ENCODE data around the gene NECAB2. TPM values are rescaled to one million over a fixed set of nuclear protein-coding genes. Genes with fewer than 3 reads are reported as not detected.

NECAB2 gene
- total and polyA plus RNA-seq, 2 of the 8 experiments (the other 6 are each of a cell fraction or from before 2014, with no cell fraction given), result 3.6 to 4.2 TPM

- TF ChIP-seq CHD7 (IDR thresholded peaks at IDR 0.05; ENCODE audit: insufficient replicate concordance, low read length) (no peak), MAX (IDR thresholded peaks at IDR 0.05) (no peak), SRF (IDR thresholded peaks at IDR 0.05; ENCODE audit: low read depth, low read length) (no peak), SP2 (IDR thresholded peaks at IDR 0.05; ENCODE audit: low read length) (no peak), SIX5 (IDR thresholded peaks at IDR 0.05; ENCODE audit: low read depth, low read length) (no peak), SUZ12 (IDR thresholded peaks at IDR 0.05; ENCODE audit: low read length) (no peak), SP1 (IDR thresholded peaks at IDR 0.05; ENCODE audit: low read depth, low read length) (no peak), YY1 (IDR thresholded peaks at IDR 0.05; ENCODE audit: low read depth, low read length) (no peak), JUND (IDR thresholded peaks at IDR 0.05; ENCODE audit: low read length) (no peak), CHD1 (IDR thresholded peaks at IDR 0.05; ENCODE audit: low read depth, low read length) (no peak)
Observed at GRCh38 chr16:84015399-84015798, 47.4 kb downstream of the NECAB2 start (continued).
